GOT3 (cell line): Measurements from ENCODE around the gene CORO1C.
"Not testable (repeated sequence)": the region's sequence is repeated elsewhere in the genome, so short reads cannot be mapped to it uniquely, and the experiment has no call there.

Experiments
- DNase-seq: peaks from one replicate; lab custom pipeline; 2025; ENCODE audit warnings: mixed read lengths; lab: John Stamatoyannopoulos, UW

CORO1C gene

GRCh38 chr12:108753976-108754375, 22.7 kb upstream of the CORO1C start:
- DNase-seq = no peak

DNA sequence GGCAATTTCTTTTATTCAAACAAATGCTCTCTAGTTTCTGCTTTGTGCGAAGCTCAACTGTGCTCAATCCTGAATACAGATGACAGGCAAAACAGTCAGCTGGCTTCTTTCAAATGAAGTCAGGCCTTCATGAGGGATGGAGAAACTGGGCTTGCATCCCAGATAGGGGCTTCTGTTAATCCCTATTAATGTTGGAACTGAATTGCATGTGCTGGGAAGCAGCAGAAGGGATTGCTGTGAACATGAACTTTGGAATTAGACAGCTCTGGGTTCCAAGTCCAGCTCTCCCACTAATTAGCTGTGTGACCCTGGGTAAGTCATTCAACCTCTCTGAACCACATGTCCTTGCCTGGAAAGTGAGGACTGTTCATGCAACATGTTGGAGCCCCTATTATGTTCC, 21.1 kb upstream of the CORO1C start:
- no peak for DNase-seq

- DNase-seq = no peak
Measured at GRCh38 chr12:108751821-108752220, 20.5 kb upstream of the CORO1C start.

DNA sequence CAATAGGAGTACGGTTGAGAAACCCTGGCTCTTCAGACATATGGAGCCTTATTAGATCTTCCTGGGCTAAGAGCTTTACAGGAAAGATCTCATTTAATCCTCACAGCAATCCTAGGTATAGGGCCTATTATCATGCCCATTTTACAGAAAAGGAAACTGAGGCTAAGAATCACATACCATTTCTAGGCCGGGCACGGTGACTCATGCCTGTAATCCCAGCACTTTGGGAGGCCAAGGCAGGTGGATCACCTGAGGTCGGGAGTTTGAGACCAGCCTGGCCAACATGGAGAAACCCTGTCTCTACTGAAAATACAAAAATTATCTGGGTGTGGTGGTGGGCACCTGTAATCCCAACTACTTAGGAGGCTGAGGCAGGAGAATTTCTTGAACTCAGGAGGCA, 19.7 kb upstream of the CORO1C start:
- DNase-seq = not testable (repeated sequence)

DNA sequence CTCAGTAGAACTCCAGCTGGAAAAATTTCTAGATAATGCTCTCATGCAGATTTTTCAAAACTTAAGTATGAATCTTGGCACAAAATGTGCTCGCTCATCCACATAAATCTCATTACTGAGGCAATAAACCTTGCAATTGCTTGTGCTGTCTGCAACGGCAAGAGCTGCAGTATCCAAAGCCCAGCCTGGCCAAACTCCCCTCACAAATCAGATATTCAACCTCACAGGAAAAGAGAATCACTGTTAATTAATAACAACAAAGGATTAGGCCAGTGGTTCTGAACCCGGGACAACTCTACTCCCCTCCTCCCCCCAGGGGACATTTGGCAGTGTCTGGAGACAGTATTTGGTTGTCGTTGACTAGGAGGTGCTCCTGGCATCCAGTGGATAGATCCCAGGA, 19.2 kb upstream of the CORO1C start:
- DNase-seq = no peak

GRCh38 chr12:108747563-108747962, 16.2 kb upstream of the CORO1C start:
- DNase-seq = no peak

DNA sequence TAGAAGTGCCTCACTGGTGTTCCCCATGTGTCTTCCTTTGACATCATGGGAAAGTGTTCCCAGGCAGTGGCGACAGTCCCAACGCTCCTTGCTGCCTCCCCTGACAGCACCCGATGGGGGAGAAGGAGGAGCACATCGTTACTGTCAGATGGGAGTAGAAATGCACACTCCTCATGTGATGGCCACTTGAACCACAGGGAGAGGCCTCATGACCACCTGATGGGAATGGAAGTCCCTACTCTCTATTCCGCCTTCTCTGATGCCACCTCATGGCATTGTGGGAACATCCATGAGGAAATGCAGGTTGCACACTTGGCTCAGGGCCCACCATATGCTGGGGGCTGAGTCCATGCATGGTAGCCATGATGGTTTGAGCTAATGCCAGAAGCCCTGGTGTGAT, 14.3 kb upstream of the CORO1C start:
- no peak for DNase-seq

DNA sequence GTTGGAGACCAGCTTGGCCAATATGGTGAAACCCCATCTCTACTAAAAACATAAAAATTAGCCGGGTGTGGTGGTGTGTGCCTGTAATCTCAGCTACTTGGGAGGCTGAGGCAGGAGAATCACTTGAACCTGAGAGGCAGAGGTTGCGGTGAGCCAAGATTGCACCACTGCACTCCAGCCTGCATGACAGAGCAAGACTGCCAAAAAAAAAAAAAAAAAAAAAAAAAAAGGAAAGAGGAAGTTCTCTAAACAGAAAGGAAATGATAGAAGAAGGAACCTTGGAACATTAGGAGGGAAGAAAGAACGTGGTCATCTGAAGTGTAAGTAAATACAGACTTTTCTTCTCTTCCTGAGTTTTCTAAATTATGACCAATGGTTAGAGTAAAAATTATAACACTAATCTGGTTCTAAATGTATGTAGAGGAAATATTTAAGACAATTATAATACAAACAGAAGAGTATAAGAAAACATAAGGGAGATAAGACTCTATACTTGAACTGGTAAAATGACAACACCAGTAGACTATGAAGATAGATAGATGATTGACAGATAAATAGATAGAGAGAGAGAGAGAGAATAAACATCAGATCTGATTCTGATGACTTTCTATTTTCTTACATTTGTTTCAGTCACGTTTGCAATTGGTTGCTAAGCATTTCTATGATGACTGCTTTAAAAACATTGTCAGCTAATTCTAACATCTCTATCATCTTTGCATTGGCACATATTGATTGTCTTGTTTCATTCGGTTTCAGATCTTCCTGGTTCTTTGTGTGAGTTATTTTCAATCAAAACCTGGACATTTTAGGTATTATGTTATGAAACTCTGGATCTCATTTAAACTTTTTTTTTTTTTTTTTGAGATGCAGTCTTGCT, 12.9 kb upstream of the CORO1C start:
- no peak for DNase-seq

GRCh38 chr12:108738170-108738569, 6.9 kb upstream of the CORO1C start:
- DNase-seq = no peak

- no peak for DNase-seq
Measured at GRCh38 chr12:108735855-108736254, 4.5 kb upstream of the CORO1C start.

GRCh38 chr12:108734200-108734906, 3.0 kb upstream of the CORO1C start:
- no peak for DNase-seq

DNA sequence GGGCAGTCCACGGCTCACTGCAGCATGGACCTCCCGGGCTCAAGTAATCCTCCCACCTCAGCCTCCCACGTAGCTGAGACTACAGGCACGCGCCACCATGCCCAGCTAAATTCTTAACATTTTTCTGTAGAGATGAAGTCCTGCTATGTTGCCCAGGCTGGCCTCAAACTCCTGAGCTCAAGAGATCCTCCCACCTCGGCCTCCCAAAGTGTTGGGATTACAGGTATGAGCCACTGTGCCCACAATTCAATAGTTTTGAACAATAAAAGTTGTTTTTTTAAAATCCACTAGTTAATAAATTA, 1.9 kb upstream of the CORO1C start:
- DNase-seq = not testable (repeated sequence)

- DNase-seq = no peak
Measured at GRCh38 chr12:108732489-108733229, 1.3 kb upstream of the CORO1C start.

DNA sequence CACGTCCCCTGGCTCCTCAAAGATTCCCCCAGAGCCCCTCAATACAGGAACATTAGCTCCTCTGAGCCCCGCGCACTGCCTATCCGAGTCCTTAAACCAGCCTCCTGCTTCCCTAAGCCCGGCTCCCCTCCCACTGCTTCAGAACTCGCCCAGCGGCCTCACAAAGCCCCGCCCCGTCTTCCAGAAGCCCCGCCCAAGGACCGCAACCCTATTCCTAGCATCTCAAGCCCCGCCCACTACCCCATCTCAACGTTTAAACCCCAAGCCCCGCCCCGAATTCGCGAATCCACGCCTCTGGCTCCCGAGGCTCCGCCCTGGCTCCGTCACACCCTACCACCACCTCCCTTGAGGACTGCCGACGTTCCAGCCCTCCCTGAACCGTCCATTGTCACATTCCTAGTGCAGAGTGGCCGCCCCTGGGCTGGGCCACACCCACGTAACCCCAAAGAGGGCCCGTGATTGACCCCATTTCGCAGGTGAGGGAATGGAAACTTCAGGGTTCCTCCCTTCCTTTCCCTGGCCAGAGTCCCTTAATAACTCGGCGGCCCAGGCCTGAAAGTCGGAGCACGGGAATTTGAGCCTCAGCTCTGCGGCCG, 646 bp upstream of the CORO1C start:
- peak; percentile 85 for DNase-seq

DNA sequence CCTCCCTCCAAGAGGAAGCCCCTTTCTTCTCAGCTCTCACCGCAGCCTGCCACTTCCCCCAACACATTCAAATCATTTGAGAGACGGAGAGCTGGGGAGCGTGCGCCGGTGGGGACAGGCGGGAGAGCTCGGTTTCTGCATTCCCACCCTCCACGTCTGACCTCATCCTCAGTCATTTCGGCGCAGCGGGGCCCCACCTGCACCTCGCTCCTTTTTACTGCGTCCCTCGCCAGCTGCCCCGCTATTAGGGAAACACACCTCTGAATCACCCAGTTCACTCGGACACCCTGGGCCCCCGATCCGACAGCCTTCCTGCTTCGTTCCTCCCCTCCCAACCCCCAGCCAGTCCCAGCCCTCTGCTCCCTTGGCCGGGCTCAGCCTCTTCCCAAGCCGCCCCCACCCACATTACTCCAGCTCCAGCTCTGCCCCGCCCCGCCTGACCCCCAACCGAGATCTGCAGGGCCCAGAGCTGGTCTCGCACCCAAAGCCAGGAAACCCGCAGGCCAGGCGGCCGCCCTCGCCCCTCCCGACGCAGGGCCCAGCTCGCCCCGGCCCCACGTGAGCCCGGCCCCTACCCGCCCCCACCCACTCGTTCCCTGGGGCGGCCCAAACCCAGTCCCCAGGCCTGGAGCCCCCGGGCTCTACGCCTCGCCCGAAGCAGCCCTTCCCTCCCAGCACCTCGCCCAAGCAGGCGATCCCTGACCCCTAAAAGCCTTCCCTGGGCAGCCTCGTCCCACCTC, 783 bp downstream of the CORO1C start:
- DNase-seq = no peak

GRCh38 chr12:108729612-108730364, 1.5 kb downstream of the CORO1C start:
- DNase-seq = no peak

GRCh38 chr12:108728820-108729611, 2.3 kb downstream of the CORO1C start:
- DNase-seq = no peak

DNA sequence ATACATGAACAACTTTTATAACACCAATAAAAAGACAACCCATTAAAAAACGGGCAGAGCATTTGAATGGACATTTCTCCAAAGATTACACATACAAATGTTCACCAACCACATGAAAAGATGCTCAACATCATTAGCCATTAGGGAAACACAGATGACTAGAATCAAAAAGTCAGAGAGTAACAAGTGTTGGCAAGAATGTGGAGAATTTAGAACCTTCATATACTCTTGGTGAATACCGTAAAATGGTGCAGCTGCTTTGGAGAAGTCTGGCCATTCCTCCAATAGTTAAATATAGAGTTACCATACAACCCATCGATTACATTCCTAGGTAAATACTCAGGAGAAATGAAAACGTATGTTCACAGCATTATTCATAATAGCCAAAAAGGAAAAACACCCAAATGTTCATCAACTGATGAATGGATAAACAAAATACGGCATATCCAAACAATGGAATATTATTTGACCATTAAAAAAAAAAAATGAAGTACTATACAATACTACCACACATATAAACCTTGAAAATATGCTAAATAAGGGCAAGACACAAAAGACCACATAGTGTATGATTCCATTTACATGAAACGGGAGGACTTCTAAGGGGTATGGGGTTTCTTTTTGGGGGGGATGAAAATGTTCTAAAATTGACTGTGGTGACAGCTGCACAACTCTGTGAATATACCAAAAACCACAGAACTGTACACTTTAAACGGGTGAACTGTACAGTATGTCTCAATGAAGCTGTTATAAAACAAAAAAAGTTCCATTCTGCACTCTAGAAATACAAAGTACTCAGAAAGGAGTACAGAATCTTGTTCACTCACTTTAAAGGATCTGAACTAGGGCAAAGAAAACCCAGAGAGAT, 3.2 kb downstream of the CORO1C start:
- no peak for DNase-seq

DNA sequence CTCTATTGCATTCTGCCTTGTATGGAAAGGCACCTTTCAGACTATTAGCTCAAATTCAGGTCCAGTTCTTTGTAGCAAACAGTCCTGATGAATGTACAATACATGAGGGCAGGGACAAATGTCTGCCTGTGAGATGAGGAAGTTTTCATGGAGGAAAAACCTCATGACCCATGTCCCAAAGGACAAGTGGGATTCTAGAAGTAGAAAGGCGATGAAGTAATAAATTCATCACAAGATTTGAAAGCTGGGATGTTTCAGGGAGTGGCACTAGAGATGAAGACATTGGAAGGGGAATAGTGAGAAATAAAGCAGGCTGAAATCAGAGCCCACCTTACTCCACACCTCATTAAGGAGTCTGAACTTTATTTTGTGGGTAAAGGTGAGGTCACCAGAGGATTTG, 4.2 kb downstream of the CORO1C start:
- no peak for DNase-seq

DNA sequence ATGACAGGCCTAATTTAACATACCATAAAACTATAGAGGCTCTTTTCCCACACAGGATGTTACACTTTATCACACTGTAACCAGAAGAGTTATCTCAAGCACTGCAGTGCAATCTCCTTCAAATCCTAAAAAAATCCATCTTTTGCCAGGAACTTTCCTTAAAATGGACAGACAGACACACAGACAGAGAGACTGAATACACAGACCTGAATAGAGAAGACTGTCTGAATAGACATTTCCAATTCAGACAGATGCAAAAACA, 6.5 kb downstream of the CORO1C start:
- no peak for DNase-seq
